SU-DHL-6 (cell line): ENCODE results near the gene BRD4.
"Not testable (repeated sequence)": the region's sequence is repeated elsewhere in the genome, so short reads cannot be mapped to it uniquely, and the experiment has no call there.

ENCODE experiments used
- H2AFZ ChIP-seq: fragments of 200-600 bp; sonication (generic); 2 replicates; pipeline ENCODE4 v1.6.1; 2014; ENCODE audit warnings: low read depth, mild to moderate bottlenecking, moderate library complexity, mixed read lengths, antibody characterized with exemption, low read length; ENCODE audit not compliant: severe bottlenecking
- H3F3A ChIP-seq: fragments of 200-600 bp; shearing (Covaris generic); 2 replicates; pipeline ENCODE4 v1.6.0; 2016; ENCODE audit warnings: antibody characterized with exemption, mild to moderate bottlenecking; ENCODE audit not compliant: insufficient read depth
- H3K27ac ChIP-seq: fragments of 200-600 bp; sonication (generic); 2 replicates; pipeline ENCODE4 v1.5.1; 2016; ENCODE audit warnings: low read depth, mild to moderate bottlenecking, low read length, moderate library complexity, mixed read lengths
- H3K27me3 ChIP-seq: fragments of 200-600 bp; sonication (generic), shearing (Covaris generic); 2 replicates; pipeline ENCODE4 v1.6.0; 2014; ENCODE audit warnings: mild to moderate bottlenecking, low read length
- H3K36me3 ChIP-seq: fragments of 200-600 bp; sonication (generic); 2 replicates; pipeline ENCODE4 v1.6.1; 2014; ENCODE audit warnings: mild to moderate bottlenecking, low read length, mixed read lengths
- H3K4me2 ChIP-seq: fragments of 300-600, 200-600 bp; shearing (Covaris generic), sonication (generic); 2 replicates; pipeline ENCODE4 v1.6.0; 2014; ENCODE audit warnings: low read length, low read depth, mild to moderate bottlenecking; ENCODE audit not compliant: poor library complexity, severe bottlenecking
- H3K4me3 ChIP-seq: fragments of 200-600 bp; sonication (generic); 2 replicates; pipeline ENCODE4 v1.5.1; 2014; ENCODE audit warnings: antibody characterized with exemption, low read length, mild to moderate bottlenecking, mixed read lengths; ENCODE audit not compliant: insufficient read depth, poor library complexity, severe bottlenecking
- H3K79me2 ChIP-seq: fragments of 200-600 bp; sonication (generic); 2 replicates; pipeline ENCODE4 v1.6.1; 2014; ENCODE audit warnings: mild to moderate bottlenecking, low read length, moderate library complexity; ENCODE audit not compliant: insufficient read depth
- H3K9ac ChIP-seq: fragments of 200-600 bp; sonication (generic); 2 replicates; pipeline ENCODE4 v1.7.0; 2014; ENCODE audit warnings: mild to moderate bottlenecking, low read length
- H3K9me2 ChIP-seq: fragments of 200-600 bp; sonication (generic); replicated peaks from 2 replicates; pipeline ENCODE4 v1.6.1; 2014; ENCODE audit warnings: low read length; ENCODE audit not compliant: insufficient read depth
- H3K9me3 ChIP-seq: fragments of 200-600 bp; sonication (generic); 2 replicates; pipeline ENCODE4 v1.6.1; 2014; ENCODE audit warnings: low read length, mixed read lengths; ENCODE audit not compliant: insufficient read depth
- H4K20me1 ChIP-seq: fragments of 200-600 bp; sonication (generic); 2 replicates; pipeline ENCODE4 v1.6.1; 2014; ENCODE audit warnings: low read depth, mild to moderate bottlenecking, antibody characterized with exemption, low read length, moderate library complexity, mixed read lengths
- CTCF ChIP-seq: fragments of 200-600 bp; sonication (generic); IDR thresholded peaks from one replicate; pipeline ENCODE4 v1.5.1; 2017; ENCODE audit warnings: antibody characterized with exemption, mild to moderate bottlenecking, low read length, moderate library complexity; ENCODE audit not compliant: insufficient read depth, poor library complexity, severe bottlenecking
- EZH2phosphoT487 ChIP-seq: fragments of 200-600 bp; sonication (generic), shearing (Covaris generic); conservative IDR thresholded peaks from 2 replicates; pipeline ENCODE4 v1.6.1; 2018; ENCODE audit warnings: mild to moderate bottlenecking, antibody characterized with exemption, low read length, moderate library complexity, mixed read lengths

BRD4 gene

GRCh38 chr19:15367439-15367838 lies 35.1 kb upstream of the BRD4 start:
- peaks cover 9% of the 10 kb centered on the region; the same call in 1 of the 2 replicates for H3K36me3 ChIP-seq

GRCh38 chr19:15365264-15365663 lies 32.9 kb upstream of the BRD4 start:
- H3K9me3 ChIP-seq, result no peaks in the 10 kb centered on the region
- H3K4me2 ChIP-seq, result no peak overlapping the region
- H3K4me3 ChIP-seq, result no peak overlapping the region
- peaks cover 13% of the 10 kb centered on the region; the same call in 1 of the 2 replicates for H3K36me3 ChIP-seq
- TF ChIP-seq CTCF (no peak), EZH2phosphoT487 (no peak)
- no peaks in the 10 kb centered on the region for H4K20me1 ChIP-seq
- no peak overlapping the region for H3K9ac ChIP-seq
- no peak overlapping the region for H3K27ac ChIP-seq
- no peaks in the 10 kb centered on the region for H3K79me2 ChIP-seq
- H2AFZ ChIP-seq, result no peak overlapping the region
- no peaks in the 10 kb centered on the region for H3K9me2 ChIP-seq
- H3F3A ChIP-seq, result no peaks in the 10 kb centered on the region
- H3K27me3 ChIP-seq, result no peaks in the 10 kb centered on the region

More at GRCh38 chr19:15367439-15367838, 35.1 kb upstream of the BRD4 start:
- Histone ChIP-seq H3K9me2 (no peaks in the 10 kb centered on the region), H3F3A (no peaks in the 10 kb centered on the region), H3K9ac (no peak overlapping the region), H3K4me3 (no peak overlapping the region), H3K4me2 (no peak overlapping the region), H4K20me1 (no peaks in the 10 kb centered on the region; the same call in 1 of the 2 replicates), H3K9me3 (no peaks in the 10 kb centered on the region), H3K27ac (no peak overlapping the region), H2AFZ (no peak overlapping the region), H3K79me2 (peaks cover 15% of the 10 kb centered on the region), H3K27me3 (no peaks in the 10 kb centered on the region)
- TF ChIP-seq EZH2phosphoT487 (no peak), CTCF (no peak)

- not testable (repeated sequence) for H3K27me3 ChIP-seq, H3K9me3 ChIP-seq, H4K20me1 ChIP-seq, H3K4me2 ChIP-seq, H3F3A ChIP-seq, H3K79me2 ChIP-seq, H3K9me2 ChIP-seq, H2AFZ ChIP-seq, H3K9ac ChIP-seq, H3K27ac ChIP-seq, H3K4me3 ChIP-seq
- H3K36me3 ChIP-seq, result peaks cover 17% of the 10 kb centered on the region; the same call in 1 of the 2 replicates
Measured at GRCh38 chr19:15363791-15364190, 31.5 kb upstream of the BRD4 start.

- H3K9me3 ChIP-seq, H3K79me2 ChIP-seq, H3K9me2 ChIP-seq, H4K20me1 ChIP-seq, H3K27me3 ChIP-seq, H3K9ac ChIP-seq, H2AFZ ChIP-seq, H3K4me3 ChIP-seq, H3K27ac ChIP-seq, H3K4me2 ChIP-seq, H3F3A ChIP-seq: not testable (repeated sequence)
- H3K36me3 ChIP-seq, result peaks cover 24% of the 10 kb centered on the region; the same call in 1 of the 2 replicates
Measured at GRCh38 chr19:15363048-15363447, 30.7 kb upstream of the BRD4 start.

- H3K36me3 ChIP-seq, result peaks cover 23% of the 10 kb centered on the region; the same call in 1 of the 2 replicates
- not testable (repeated sequence) for H3K4me3 ChIP-seq, H3K27ac ChIP-seq, H3K9ac ChIP-seq, H3K9me2 ChIP-seq, H2AFZ ChIP-seq, H3K27me3 ChIP-seq, H4K20me1 ChIP-seq, H3K4me2 ChIP-seq, H3K79me2 ChIP-seq, H3K9me3 ChIP-seq, H3F3A ChIP-seq
Measured at GRCh38 chr19:15360015-15360414, 27.7 kb upstream of the BRD4 start.
